ENCODE measurements around the gene KIAA1755.

KIAA1755 gene

GRCh38 chr20:38175304-38176180 lies 85.0 kb downstream of the KIAA1755 start:
- DNase-seq: no peak

GRCh38 chr20:38173237-38174156 lies 87.0 kb downstream of the KIAA1755 start:
- no peak for DNase-seq

- DNase-seq: no peak
Observed at GRCh38 chr20:38172408-38172807, 88.1 kb downstream of the KIAA1755 start.

GRCh38 chr20:38171675-38172043 lies 88.9 kb downstream of the KIAA1755 start:
- DNase-seq: no peak

GRCh38 chr20:38170826-38171674 lies 89.5 kb downstream of the KIAA1755 start:
- DNase-seq: no peak

- no peak for DNase-seq
Observed at GRCh38 chr20:38170219-38170825, 90.2 kb downstream of the KIAA1755 start.

- DNase-seq: no peak
Observed at GRCh38 chr20:38169636-38170193, 90.8 kb downstream of the KIAA1755 start.

- DNase-seq: no peak
Observed at GRCh38 chr20:38168791-38169589, 91.5 kb downstream of the KIAA1755 start.

- no peak for DNase-seq
Observed at GRCh38 chr20:38167851-38168760, 92.4 kb downstream of the KIAA1755 start.

- DNase-seq: no peak
Observed at GRCh38 chr20:38167328-38167850, 93.1 kb downstream of the KIAA1755 start.

GRCh38 chr20:38166703-38167233 lies 93.8 kb downstream of the KIAA1755 start:
- no peak for DNase-seq

- no peak for DNase-seq
Observed at GRCh38 chr20:38165966-38166702, 94.4 kb downstream of the KIAA1755 start.

GRCh38 chr20:38165089-38165965 lies 95.2 kb downstream of the KIAA1755 start, which contains the start of gene TGM2:
TSS of gene TGM2 (minus strand) at chr20:38165270. CDS start at chr20:38165198, 72 bp downstream.
- no peak for DNase-seq

GRCh38 chr20:38164624-38165088 lies 95.9 kb downstream of the KIAA1755 start:
- no peak for DNase-seq

GRCh38 chr20:38164069-38164468 lies 96.5 kb downstream of the KIAA1755 start:
- DNase-seq: no peak

- no peak for DNase-seq
Observed at GRCh38 chr20:38162878-38163875, 97.4 kb downstream of the KIAA1755 start.

Data from NCI-H1436 treated with DMSO at 0.1 percent for 48 hours (cell line).